ENCODE data around the gene ACSL1.

GRCh38 chr4:184804621-184805020 lies 21.1 kb downstream of the ACSL1 start:
- no peak for TF ChIP-seq CTCF (IDR thresholded peaks at IDR 0.05)
- TF ChIP-seq POLR2A (IDR thresholded peaks at IDR 0.05) = no peak

Measured in stomach (tissue), 4 donors.